NCI-H1417 (cell line): ENCODE measurements around the gene ATXN2.
"Not testable (repeated sequence)": the region's sequence is repeated elsewhere in the genome, so short reads cannot be mapped to it uniquely, and the experiment has no call there.

ENCODE experiments used
- DNase-seq, 3 experiments: peaks; one replicate each; lab custom pipeline; 2025; lab: John Stamatoyannopoulos, UW

Gene ATXN2

DNA sequence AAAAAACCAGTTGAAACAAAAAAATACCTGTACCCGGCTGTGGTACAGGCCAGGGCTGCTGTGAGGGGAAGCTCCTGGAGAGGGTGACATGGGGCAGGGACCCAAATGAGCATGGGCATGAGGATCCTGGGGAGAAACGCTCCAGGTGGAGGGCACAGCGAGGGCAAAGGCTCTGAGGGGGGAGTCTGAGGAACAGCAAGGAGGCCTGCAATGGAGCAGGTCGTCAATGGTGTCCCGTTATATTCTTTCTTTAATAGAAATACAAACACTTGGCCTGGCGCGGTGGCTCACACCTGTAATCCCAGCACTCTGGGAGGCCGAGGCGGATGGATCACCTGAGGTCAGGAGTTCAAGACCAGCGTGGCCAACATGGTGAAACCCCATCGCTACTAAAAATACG lies 1.9 kb upstream of the ATXN2 start:
- DNase-seq, result not testable (repeated sequence)

DNA sequence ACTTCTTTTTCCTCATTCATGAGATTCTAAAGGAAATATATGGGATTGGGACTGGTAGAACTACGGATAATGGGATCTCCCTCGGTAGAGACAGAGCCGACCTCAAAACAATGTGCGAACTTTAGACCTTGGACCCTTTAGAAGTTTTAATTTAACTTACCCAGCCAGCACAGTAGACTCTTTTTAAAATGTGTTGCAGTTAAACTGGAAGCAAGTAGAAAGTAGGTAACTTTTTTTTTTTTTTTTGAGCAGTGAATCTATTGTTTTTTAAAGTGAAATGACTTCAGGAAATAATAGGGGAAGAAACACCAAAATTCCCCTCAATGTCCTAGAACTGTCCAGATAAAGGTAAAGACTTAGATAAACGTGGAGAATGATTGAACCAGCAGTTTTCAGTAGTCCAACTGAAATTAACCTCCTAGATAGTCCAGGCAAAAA lies 1.1 kb upstream of the ATXN2 start:
- DNase-seq, result no peak

DNA sequence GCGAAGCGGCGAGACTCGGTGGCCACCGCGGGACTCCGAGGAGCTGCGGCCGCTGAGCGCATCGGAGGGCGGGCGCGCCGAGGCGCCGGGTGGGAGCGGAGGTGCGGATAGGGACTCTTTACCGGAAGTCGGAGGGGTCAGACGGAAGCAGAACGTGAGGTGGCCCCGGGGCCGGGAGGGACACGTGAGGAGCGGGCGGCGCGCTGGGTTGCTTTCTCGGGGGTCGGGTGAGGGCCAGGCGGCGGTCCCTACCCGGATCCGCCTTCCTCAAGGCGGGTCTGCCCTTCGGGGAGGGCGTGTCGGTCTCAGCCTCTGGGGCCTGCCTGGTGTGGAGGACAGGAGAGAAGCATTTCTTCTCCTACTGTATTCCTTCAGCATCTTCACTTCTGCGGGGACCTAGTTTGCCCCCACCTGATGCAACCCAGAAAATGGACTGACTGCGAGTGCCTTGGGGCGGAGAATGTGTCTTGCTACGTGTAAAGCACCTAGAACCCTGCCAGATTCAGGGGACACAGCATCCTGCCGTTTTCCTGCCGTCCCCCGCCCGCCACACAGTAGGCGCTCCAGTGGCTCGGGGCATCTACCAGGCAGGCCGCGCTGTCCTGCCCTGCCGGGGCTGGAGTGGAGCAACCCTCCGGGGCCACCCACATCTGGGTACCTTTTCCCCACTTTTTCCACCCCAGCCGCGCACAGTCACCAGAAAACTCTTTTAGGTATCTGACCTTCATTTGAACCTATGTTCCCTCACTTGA lies 514 bp upstream of the ATXN2 start:
- peak; percentile 89 to 98 (median 95) for DNase-seq

DNA sequence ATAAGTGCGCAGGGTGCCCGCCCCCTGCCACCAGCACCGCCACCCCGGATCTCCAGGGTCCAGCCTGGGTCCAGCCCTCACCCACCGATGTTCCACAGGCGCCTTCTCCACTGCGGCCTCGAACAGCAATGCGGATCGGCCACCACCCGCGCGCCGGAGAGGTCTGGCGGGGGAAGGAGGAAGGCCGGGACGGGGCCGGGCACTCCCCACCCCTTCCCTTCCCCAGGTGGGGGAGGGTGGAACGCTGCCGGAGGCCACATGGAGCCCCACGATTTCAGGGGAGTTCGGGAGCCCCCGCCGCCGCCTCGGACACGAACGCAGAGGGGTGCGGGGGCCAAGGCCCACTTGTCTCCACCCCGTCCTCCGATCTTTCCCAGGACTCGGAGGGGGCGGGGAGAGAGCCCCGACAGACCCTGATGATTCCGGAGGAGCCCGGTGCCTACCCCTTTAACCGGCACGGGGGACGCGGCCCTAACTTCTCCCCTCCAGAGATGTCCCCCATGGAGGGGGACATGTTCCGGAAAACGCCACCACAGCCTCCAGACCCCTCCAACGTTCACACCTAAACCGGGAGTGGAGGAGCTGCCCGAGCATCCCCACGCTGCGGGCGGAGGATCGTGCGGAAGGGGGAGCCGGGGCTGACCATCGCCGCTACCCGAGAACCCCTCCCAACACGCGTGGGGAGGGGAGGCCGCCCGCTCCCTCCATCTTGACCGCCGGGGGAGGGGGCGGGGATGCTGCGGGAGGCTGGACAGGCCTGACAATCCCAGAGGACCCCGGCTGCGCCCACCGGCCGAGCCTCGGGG lies 1.1 kb downstream of the ATXN2 start:
- peak; percentile 34 to 80 (median 78) for DNase-seq

DNA sequence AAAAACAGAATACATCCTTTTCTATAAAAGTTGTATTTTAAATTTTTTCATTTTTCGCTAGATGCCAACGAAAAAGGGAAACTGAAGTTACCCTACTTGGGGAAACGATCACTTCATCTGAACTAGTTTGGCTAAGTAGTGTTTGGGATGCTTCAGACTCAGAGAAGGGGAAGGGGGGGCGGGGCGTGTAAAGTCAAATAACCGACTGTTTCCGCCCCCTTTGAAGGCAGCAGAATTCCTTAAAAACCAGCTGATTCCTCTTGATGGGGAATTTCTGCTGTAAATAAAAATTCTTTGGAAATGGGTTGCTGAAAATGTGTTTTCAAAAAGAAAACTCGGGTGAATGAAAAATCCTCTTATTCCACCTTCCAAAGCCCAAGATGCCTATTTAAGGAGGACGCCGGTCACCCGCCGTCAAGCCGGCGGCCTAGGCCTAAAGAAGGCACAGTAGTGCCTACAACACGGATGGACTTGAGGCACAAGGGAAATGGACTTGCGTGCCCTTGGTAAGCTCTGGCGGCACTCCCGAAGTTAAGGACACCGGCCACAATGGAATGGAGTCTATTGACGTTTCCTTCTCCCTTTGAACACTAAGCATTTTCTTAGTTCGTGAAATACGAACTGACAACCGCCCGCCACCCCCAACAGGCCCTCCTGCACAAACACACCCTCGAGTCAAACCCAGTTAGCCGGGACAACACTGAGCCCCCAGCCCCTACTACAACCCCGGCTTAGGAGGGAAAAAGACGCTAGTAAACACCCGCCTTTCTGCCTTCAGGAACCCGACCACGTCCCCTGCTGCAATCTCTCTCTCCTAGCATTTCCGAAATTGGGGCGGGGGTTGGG lies 1.9 kb downstream of the ATXN2 start:
- DNase-seq, result peak; percentile 68 to 79 (median 71)

DNA sequence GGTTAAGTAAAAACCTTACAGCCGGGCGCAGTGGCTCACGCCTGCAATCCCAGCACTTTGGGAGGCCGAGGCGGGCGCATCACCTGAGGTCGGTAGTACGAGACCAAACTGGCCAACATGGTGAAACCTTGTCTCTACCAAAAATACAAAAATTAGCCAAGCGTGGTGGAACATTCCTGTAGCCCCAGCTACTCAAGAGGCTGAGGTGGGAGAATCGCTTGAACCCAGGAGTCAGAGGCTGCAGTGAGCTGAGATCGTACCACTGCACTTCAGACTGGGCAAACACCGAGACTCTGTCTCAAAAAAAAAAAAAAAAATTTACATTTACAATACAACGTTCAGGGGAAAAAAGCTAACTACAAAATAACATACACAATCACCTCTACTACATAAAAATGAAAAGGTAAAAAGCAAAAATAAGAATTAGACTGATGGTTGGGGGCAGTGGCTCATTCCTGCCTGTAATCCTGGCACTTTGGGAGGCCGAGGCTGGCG lies 3.7 kb downstream of the ATXN2 start:
- DNase-seq, result not testable (repeated sequence)

DNA sequence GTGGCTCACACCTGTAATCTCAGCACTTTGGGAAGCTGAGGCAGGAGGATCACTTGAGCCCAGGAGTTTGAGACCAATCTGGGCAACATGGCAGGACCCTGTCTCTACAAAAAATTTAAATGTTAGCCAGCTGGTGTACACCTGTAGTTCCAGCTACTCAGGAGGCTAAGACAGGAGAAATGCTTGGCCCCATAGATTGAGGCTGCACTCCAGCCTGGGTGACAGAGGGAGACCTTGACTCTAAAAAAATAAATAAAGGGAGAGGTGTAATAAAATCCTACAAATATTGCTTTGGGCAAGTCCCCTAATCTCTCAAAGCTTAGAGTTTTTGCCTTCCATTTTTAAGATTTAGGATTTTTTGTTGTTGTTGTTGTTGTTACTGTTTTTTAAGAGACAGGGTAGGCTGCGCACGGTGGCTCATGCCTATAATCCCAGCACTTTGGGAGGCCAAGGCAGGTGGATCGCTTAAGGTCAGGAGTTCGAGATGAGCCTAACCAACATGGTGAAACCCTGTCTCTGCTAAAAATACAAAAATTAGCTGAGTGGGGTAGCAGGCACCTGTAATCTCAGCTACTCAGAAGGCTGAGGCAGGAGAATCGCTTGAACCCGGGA lies 7.6 kb downstream of the ATXN2 start:
- DNase-seq, result not testable (repeated sequence)

DNA sequence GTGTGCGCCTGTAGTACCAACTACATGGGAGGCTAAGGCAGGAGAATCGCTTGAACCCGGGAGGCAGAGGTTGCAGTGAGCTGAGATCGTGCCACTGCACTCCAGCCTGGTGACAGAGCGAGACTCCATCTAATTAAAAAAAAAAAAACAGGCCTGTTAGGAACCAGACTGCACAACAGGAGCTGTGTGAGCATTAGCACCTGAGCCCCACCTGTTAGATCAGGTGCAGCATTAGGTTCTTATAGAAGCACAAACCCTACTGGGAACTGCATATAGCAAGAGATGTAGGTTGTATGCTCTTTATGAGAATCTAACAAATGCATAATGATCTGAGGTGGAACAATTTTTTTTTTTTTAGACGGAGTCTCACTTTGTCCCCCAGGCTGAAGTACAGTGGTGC lies 8.6 kb downstream of the ATXN2 start:
- no peak for DNase-seq

DNA sequence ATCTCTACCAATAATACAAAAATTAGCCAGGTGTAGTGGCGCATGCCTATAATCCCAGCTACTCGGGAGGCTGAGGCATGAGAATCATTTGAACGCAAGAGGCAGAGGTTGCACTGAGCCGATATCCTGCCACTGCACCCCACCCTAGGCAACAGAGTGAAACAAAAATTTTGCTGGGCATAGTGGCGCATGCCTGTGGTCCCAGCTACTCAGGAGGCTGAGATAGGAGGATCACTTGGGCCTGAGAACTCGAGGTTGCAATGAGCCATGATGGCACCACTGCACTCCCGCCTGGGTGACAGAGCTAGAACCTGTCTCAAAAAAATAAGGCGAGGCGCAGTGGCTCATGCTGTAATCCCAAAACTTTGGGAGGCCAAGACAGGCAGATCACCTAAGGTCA lies 9.5 kb downstream of the ATXN2 start:
- no peak for DNase-seq

DNA sequence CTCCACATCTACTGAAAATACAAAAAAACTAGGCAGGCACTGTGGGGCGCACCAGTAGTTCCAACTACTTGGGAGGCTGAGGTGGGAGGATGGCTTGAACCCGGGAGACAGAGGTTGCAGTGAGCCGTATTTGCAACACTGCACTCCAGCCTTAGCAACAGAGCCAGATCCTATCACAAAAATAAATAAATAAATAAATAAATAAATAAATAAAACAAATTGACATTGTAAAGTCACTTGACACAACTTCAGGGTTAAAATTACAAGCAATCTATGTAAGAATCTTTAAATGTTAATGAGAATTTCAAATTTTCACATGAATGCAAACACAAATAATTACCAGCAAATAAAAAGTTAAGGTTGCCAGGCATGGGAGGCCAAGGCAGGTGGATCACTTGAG lies 11.1 kb downstream of the ATXN2 start:
- DNase-seq, result no peak

DNA sequence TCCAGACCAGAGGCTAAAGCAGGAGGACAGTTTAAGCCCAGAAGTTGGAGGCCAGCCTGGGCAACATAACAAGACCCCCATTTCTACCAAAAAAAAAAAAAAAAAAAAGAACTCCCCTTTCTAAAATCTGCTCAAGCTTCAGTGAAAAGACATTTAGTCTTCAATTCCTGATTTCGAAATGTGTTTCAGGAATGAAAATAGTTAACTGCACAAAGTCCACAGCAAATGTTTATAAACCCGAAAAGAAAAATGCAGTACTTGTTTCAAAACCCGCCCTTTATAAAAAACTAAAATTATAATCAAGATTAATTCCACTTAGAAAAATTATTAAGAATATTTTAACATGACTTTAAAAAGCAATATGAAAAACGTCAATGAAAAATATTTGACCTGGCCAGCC lies 12.1 kb downstream of the ATXN2 start:
- no peak for DNase-seq

DNA sequence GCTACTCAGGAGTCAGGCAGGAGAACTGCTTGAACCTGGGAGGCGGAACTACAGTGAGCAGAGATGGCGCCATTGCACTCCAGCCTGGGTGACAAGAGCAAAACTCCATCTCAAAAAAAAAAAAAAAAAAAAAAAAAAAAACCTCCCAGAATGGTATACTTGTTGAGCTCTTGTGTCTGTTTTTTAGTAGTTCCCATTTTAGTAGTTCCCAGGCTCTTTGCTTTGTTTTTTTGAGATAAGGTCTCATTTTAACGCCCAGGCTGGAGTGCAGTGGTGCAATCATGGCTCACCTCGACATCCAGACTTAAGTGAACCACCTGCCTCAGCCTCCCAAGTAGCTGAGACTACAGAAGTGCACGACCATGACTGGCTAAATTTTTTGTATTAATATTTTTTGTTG lies 13.4 kb downstream of the ATXN2 start:
- no peak for DNase-seq

DNA sequence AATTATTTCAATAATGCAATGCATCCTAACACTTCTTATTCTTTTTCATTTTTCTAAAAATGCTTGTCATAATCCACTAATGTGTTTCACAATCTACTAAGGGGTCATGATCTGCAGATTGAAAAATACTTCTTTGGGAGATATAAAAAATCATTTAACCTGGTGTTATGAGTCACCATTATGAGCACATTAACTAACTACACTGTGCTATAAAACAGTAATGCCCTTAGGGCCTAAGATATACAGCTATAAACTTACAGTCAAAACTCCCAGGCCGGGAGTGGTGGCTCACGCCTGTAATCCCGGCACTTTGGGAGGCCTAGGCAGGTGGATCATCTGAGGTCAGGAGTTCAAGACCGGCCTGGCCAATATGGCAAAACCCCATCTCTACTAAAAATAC lies 14.2 kb downstream of the ATXN2 start:
- no peak for DNase-seq

DNA sequence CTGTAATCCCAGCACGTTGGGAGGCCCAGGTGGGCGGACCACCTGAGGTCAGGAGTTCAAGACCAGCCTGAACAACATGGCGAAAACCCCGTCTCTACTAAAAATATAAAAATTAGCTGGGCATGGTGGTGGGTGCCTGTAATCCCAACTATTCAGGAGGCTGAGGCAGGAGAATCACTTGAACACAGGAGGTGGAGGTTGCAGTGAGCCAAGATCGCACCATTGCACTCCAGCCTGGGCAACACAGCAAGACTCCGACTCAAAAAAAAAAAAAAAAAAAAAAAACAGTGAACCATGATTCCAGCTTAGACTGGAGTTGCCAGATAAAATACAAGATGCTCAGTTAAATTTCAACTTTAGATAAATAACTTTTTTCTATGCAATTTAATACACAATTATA lies 15.6 kb downstream of the ATXN2 start:
- not testable (repeated sequence) for DNase-seq

DNA sequence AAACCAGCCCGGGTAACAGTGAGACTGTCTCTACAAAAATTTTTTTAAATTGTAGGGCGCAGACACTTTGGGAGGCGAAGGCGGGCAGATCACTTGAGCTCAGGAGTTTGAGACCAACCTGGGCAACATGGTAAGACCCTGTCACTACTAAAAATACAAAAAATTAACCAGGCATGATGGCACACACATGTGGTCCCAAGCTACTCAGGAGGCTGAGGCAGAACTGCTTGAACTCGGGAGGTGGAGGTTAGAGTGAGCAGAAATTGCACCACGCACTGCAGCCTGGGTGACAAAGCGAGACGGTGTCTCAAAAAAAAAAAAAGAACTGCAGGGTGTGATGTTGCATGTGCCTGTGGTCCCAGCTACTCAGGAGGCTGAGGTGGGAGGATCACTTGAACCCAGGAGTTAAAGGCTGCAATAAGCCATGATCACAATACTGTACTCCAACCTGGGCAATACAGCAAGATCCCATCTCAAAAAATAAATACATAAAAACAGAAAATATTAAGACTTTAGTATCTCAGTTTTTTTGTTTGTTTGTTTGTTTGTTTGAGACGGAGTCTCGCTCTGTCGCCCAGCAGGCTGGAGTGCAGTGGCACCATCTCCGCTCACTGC lies 16.9 kb downstream of the ATXN2 start:
- no peak for DNase-seq

DNA sequence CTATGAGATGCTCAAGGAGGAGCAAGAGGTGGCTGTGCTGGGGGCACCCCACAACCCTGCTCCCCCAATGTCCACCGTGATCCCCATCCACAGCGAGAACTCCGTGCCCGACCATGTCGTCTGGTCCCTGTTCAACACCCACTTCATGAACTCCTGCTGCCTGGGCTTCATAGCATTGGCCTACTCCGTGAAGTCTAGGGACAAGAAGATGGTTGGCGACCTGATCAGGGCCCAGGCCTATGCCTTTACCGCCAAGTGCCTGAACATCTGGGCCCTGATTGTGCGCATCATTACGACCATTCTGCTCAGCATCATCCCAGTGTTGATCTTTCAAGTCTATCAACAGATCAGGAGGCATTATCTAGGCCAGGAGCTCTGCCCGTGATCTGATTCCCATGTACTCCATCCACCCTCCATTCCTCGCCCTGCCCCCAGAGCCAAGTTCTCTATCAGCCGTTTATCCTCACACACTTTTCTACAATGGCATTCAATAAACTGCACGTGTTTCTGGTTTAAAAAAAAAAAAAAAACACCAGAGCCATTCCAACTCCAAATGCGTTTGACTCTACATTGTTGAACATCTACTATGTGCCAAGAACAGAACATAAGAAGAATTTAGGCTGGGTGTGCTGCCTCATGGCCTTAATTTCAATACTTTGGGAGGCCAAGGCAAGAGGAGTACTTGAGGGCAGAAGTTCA lies 17.5 kb downstream of the ATXN2 start:
- DNase-seq, result no peak

DNA sequence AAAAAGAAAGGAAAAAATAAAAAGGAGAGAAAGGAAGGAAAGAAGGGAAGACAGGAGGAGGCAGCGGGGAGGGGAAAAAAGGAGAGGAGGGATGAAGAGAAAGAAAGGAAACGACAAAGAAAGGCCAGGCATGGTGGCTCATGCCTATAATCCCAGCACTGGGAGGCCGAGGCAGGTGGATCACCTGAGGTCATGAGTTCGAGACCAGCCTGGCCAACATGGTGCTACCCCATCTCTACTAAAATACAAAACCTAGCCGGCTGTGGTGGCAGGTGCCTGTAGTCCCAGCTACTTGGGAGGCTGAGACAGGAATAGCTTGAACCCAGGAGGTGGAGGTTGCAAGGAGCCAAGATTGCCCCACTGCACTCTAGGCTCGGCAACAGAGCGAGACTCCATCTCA lies 18.4 kb downstream of the ATXN2 start:
- no peak for DNase-seq

DNA sequence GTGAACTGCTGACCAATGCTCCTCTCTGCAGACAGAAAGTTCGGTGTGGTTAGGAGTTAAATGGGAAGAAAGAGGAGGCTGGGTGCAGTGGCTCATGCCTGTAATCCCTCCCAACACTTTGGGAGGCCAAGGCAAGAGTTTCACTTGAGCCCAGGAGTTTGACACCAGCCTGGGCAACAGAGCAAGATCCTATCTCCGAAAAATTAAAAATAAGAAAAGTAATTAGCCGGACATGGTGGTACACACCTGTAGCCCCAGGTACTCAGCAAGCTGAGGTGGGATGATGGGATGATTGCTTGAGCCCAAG lies 19.0 kb downstream of the ATXN2 start:
- DNase-seq, result no peak

DNA sequence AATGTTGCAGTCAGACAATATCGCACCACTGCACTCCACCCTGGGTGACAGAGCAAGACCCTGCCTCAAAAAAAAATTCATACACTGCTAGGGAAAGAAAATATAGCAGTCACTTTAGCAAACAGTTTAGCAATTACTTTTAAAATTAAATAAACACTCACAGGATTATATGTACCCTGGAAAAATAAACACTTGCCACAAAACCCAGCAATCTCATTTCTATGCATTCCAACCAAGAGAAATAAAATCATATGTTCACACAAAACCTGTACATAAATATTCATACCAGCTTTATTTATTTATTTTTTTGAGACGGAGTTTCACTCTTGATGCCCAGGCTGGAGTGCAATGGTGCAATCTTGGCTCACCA lies 20.2 kb downstream of the ATXN2 start:
- DNase-seq, result no peak

DNA sequence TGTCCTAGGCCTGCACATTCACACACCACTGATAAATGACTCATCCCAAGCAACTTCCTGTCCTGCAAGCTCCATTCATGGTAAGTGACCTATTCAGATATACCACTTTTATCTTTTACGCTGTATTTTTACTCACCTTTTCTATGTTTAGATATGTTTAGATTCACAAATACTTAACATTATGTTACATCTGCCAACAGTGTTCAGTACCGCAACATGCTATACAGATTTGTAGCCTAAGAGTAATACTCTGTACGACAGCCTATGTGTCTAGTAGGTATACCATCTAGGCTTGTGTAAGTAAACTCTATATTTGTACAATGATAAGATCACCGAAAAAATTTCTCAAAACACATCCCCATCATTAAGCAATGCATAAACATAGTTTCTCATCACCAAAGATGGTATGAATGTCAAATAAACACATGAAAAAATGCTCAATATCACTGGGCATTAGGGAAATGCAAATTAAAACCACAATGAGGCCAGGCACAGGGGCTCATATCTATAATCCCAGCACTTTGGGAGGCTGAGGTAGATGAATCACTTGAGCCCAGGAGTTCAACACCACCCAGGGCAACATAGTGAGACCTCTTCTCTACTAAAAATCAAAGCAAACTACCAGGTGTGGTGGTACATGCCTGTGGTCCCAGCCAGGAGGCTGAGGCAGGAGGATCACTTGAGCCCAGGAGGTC lies 20.7 kb downstream of the ATXN2 start:
- no peak for DNase-seq
